ENCODE measurements around the gene PRR5L. TPM values are rescaled to one million over a fixed set of nuclear protein-coding genes. Genes with fewer than 3 reads are reported as not detected.

The PRR5L gene
- total and polyA plus RNA-seq, 2 experiments from 2014 or later = 3.1 to 7.5 TPM

- no peaks in the 10 kb centered on the region for H3K79me2 ChIP-seq
- no peak for DNase-seq (ENCODE audit: low spot score)
- H3K4me3 ChIP-seq = no peak overlapping the region
- WGBS (ENCODE audit: low lambda C conversion rate, missing lambda C conversion rate) = 76% methylated on average over 2 of the region's 2 CpGs
- no peaks in the 10 kb centered on the region for H3K9me2 ChIP-seq (replicated peaks; ENCODE audit: insufficient read depth)
- H3K4me2 ChIP-seq = no peak overlapping the region
- no peaks in the 10 kb centered on the region for H3K36me3 ChIP-seq (replicated peaks; ENCODE audit: insufficient read depth, low read depth)
- peaks cover 15% of the 10 kb centered on the region for H3K27me3 ChIP-seq
- H4K20me1 ChIP-seq (ENCODE audit: insufficient read depth, poor library complexity, severe bottlenecking) = no peaks in the 10 kb centered on the region
- H2AFZ ChIP-seq = no peak overlapping the region
- peak overlapping the region; percentile 11 for H3K27ac ChIP-seq
- H3K4me1 ChIP-seq (ENCODE audit: insufficient read depth) = peaks cover 16% of the 10 kb centered on the region
- TF ChIP-seq, protein P1, sequence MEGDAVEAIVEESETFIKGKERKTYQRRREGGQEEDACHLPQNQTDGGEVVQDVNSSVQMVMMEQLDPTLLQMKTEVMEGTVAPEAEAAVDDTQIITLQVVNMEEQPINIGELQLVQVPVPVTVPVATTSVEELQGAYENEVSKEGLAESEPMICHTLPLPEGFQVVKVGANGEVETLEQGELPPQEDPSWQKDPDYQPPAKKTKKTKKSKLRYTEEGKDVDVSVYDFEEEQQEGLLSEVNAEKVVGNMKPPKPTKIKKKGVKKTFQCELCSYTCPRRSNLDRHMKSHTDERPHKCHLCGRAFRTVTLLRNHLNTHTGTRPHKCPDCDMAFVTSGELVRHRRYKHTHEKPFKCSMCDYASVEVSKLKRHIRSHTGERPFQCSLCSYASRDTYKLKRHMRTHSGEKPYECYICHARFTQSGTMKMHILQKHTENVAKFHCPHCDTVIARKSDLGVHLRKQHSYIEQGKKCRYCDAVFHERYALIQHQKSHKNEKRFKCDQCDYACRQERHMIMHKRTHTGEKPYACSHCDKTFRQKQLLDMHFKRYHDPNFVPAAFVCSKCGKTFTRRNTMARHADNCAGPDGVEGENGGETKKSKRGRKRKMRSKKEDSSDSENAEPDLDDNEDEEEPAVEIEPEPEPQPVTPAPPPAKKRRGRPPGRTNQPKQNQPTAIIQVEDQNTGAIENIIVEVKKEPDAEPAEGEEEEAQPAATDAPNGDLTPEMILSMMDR (IDR thresholded peaks at IDR 0.05; ENCODE audit: poor library complexity) = no peak
- TF ChIP-seq EZH2phosphoT487 (IDR thresholded peaks at IDR 0.05; ENCODE audit: low read depth, severe bottlenecking, unreplicated experiment) (no peak), EZH2 (IDR thresholded peaks at IDR 0.05; ENCODE audit: borderline replicate concordance) (no peak)
- no peaks in the 10 kb centered on the region for H3K9me3 ChIP-seq (ENCODE audit: low read depth)
Observed at GRCh38 chr11:36371181-36371580, 75.1 kb downstream of the PRR5L start.

DNA sequence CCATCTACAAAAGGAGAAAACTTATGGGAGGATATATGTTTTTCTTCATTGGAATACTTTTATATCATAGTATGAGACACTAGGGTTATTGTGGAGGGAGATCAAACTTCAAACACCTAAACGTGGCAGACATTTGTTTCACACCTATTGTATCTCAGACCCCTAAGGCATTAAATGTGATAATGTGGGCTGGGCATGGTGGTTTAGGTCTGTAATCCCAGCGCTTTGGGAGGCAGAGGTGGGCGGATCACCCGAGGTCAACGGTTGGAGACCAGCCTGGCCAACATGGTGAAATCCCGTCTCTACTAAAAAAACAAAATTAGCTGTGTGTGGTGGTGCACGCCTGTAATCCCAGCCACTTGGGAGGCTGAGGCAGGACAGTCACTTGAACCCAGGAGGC, 75.5 kb downstream of the PRR5L start:
- H3K27me3 ChIP-seq = peaks cover 19% of the 10 kb centered on the region
- peaks cover 16% of the 10 kb centered on the region for H3K4me1 ChIP-seq (ENCODE audit: insufficient read depth)
- H3K36me3 ChIP-seq (replicated peaks; ENCODE audit: insufficient read depth, low read depth) = no peaks in the 10 kb centered on the region
- no peaks in the 10 kb centered on the region for H3K9me2 ChIP-seq (replicated peaks; ENCODE audit: insufficient read depth)
- no peaks in the 10 kb centered on the region for H3K79me2 ChIP-seq
- H3K4me2 ChIP-seq = no peak overlapping the region
- TF ChIP-seq EZH2 (IDR thresholded peaks at IDR 0.05; ENCODE audit: borderline replicate concordance) = no peak
- TF ChIP-seq EZH2phosphoT487 (IDR thresholded peaks at IDR 0.05; ENCODE audit: low read depth, severe bottlenecking, unreplicated experiment) = no peak
- TF ChIP-seq, protein P1 (IDR thresholded peaks at IDR 0.05; ENCODE audit: poor library complexity) = no peak
- H4K20me1 ChIP-seq (ENCODE audit: insufficient read depth, poor library complexity, severe bottlenecking) = no peaks in the 10 kb centered on the region
- no peak overlapping the region for H2AFZ ChIP-seq
- no peaks in the 10 kb centered on the region for H3K9me3 ChIP-seq (ENCODE audit: low read depth)
- no peak overlapping the region for H3K4me3 ChIP-seq
- H3K27ac ChIP-seq = peak overlapping the region; percentile 11
- DNase-seq (ENCODE audit: low spot score) = no peak
- 95% methylated on average over 7 of the region's 7 CpGs for WGBS (ENCODE audit: low lambda C conversion rate, missing lambda C conversion rate)

GRCh38 chr11:36372101-36372771, 76.1 kb downstream of the PRR5L start:
- no peak overlapping the region for H3K4me3 ChIP-seq
- peaks cover 19% of the 10 kb centered on the region for H3K4me1 ChIP-seq (ENCODE audit: insufficient read depth)
- no peaks in the 10 kb centered on the region for H3K36me3 ChIP-seq (replicated peaks; ENCODE audit: insufficient read depth, low read depth)
- no peak overlapping the region for H2AFZ ChIP-seq
- peak overlapping the region; percentile 87 for H3K27ac ChIP-seq
- no peak for DNase-seq (ENCODE audit: low spot score)
- no peaks in the 10 kb centered on the region for H3K9me3 ChIP-seq (ENCODE audit: low read depth)
- no peaks in the 10 kb centered on the region for H3K9me2 ChIP-seq (replicated peaks; ENCODE audit: insufficient read depth)
- H3K4me2 ChIP-seq = peak overlapping the region; percentile 46
- H4K20me1 ChIP-seq (ENCODE audit: insufficient read depth, poor library complexity, severe bottlenecking) = no peaks in the 10 kb centered on the region
- WGBS (ENCODE audit: low lambda C conversion rate, missing lambda C conversion rate) = 78% methylated on average over 6 of the region's 6 CpGs
- no peaks in the 10 kb centered on the region for H3K79me2 ChIP-seq
- peaks cover 24% of the 10 kb centered on the region for H3K27me3 ChIP-seq
- TF ChIP-seq EZH2 (IDR thresholded peaks at IDR 0.05; ENCODE audit: borderline replicate concordance) (no peak), EZH2phosphoT487 (IDR thresholded peaks at IDR 0.05; ENCODE audit: low read depth, severe bottlenecking, unreplicated experiment) (no peak)
- TF ChIP-seq, protein P1 (IDR thresholded peaks at IDR 0.05; ENCODE audit: poor library complexity) = no peak
